GM23338 (cell line): Measurements from ENCODE around the gene MKKS. TPM values are rescaled to one million over a fixed set of nuclear protein-coding genes. Genes with fewer than 3 reads are reported as not detected.
A peak's percentile ranks its signal among the peaks of the same experiment; 100 is the strongest.

ENCODE experiments used
- ATAC-seq: fragments of 200-7000 bp; cut with Tn5 transposase; 3 replicates; pipeline ENCODE4 v1.9.1; 2020
- DNase-seq: peaks from one replicate; pipeline ENCODE4 v3.0.0-alpha.2; 2015; ENCODE audit warnings: low spot score
- H2AFZ ChIP-seq: fragments of 200-600 bp; sonication (generic); 2 replicates; pipeline ENCODE4 v1.8.0; 2016; ENCODE audit warnings: antibody characterized with exemption, mild to moderate bottlenecking, moderate library complexity
- H3F3A ChIP-seq: fragments of 200-600 bp; sonication (generic); replicated peaks from 2 replicates; pipeline ENCODE4 v1.8.0; 2017; ENCODE audit warnings: antibody characterized with exemption, mixed run types, low read depth
- H3K27ac ChIP-seq: fragments of 200-600 bp; sonication (generic); 2 replicates; pipeline ENCODE4 v1.6.1; 2016; ENCODE audit warnings: low read depth
- H3K27me3 ChIP-seq: fragments of 200-600 bp; sonication (generic); 2 replicates; pipeline ENCODE4 v1.8.0; 2016; ENCODE audit warnings: mild to moderate bottlenecking, mixed run types, moderate library complexity; ENCODE audit not compliant: insufficient read depth
- H3K36me3 ChIP-seq: fragments of 200-600 bp; sonication (generic); 2 replicates; pipeline ENCODE4 v1.8.0; 2016; ENCODE audit warnings: mild to moderate bottlenecking; ENCODE audit not compliant: insufficient read depth
- H3K4me1 ChIP-seq: fragments of 200-600 bp; sonication (generic); 2 replicates; pipeline ENCODE4 v1.8.0; 2016; ENCODE audit warnings: mild to moderate bottlenecking, moderate library complexity; ENCODE audit not compliant: insufficient read depth
- H3K4me2 ChIP-seq: fragments of 200-600 bp; sonication (generic); 2 replicates; pipeline ENCODE4 v1.7.1; 2017; ENCODE audit warnings: mixed run types
- H3K4me3 ChIP-seq: fragments of 200-600 bp; sonication (generic); 2 replicates; pipeline ENCODE4 v1.6.1; 2016; ENCODE audit warnings: mixed run types
- H3K79me2 ChIP-seq: fragments of 200-600 bp; sonication (generic); replicated peaks from 2 replicates; pipeline ENCODE4 v1.8.0; 2017; ENCODE audit warnings: mild to moderate bottlenecking; ENCODE audit not compliant: insufficient read depth
- H3K9me2 ChIP-seq: fragments of 200-600 bp; sonication (generic); 2 replicates; pipeline ENCODE4 v1.8.0; 2017; ENCODE audit not compliant: insufficient read depth
- H4K20me1 ChIP-seq: fragments of 200-600 bp; sonication (generic); replicated peaks from 2 replicates; pipeline ENCODE4 v1.8.0; 2017; ENCODE audit warnings: mild to moderate bottlenecking; ENCODE audit not compliant: insufficient read depth
- H3K27ac Mint-ChIP-seq: 2 replicates; pipeline ENCODE4 v1.8.0; 2020; ENCODE audit warnings: inconsistent platforms, mild to moderate bottlenecking, moderate library complexity, mixed read lengths
- H3K27me3 Mint-ChIP-seq: 3 replicates; pipeline ENCODE4 v1.8.0; 2022; ENCODE audit warnings: low read depth, mild to moderate bottlenecking, moderate library complexity, mixed read lengths, inconsistent platforms; ENCODE audit not compliant: insufficient read depth, poor library complexity
- H3K36me3 Mint-ChIP-seq: 3 replicates; pipeline ENCODE4 v1.8.0; 2021; ENCODE audit warnings: low read depth, mild to moderate bottlenecking, inconsistent platforms, moderate library complexity, mixed read lengths
- H3K4me1 Mint-ChIP-seq: 3 replicates; pipeline ENCODE4 v1.8.0; 2020; ENCODE audit warnings: mild to moderate bottlenecking, inconsistent platforms, mixed read lengths
- H3K4me3 Mint-ChIP-seq: 3 replicates; pipeline ENCODE4 v1.8.0; 2021; ENCODE audit warnings: moderate library complexity, mild to moderate bottlenecking, inconsistent platforms, mixed read lengths
- H3K9me3 Mint-ChIP-seq: 3 replicates; pipeline ENCODE4 v1.8.0; 2020; ENCODE audit warnings: moderate library complexity, mild to moderate bottlenecking, inconsistent platforms, mixed read lengths
- CREB1 ChIP-seq: fragments of 250-450 bp; sonication (Bioruptor Pico); IDR thresholded peaks from 2 replicates; pipeline ENCODE4 v1.5.0; 2020; ENCODE audit warnings: low read depth, mild to moderate bottlenecking, moderate library complexity
- EZH2 ChIP-seq: fragments of 200-600 bp; sonication (generic); IDR thresholded peaks from one replicate; pipeline ENCODE4 v1.8.0; 2017; ENCODE audit warnings: antibody characterized with exemption, mild to moderate bottlenecking, low read depth; ENCODE audit not compliant: unreplicated experiment
- JUNB ChIP-seq: IDR thresholded peaks from one replicate; pipeline ENCODE4 v1.6.1; 2016; ENCODE audit warnings: antibody characterized with exemption; ENCODE audit not compliant: unreplicated experiment
- NANOG ChIP-seq: IDR thresholded peaks from 2 replicates; pipeline ENCODE4 v1.6.1; 2016; ENCODE audit warnings: antibody characterized with exemption, borderline replicate concordance
- POLR2AphosphoS5 ChIP-seq: IDR thresholded peaks from 2 replicates; pipeline ENCODE4 v1.6.1; 2016; ENCODE audit warnings: antibody characterized with exemption, low read depth
- STAT1 ChIP-seq: IDR thresholded peaks from one replicate; pipeline ENCODE4 v1.6.1; 2016; ENCODE audit warnings: antibody characterized with exemption; ENCODE audit not compliant: unreplicated experiment
- ZNF114 ChIP-seq: fragments of 250-450 bp; sonication (Bioruptor Pico); IDR thresholded peaks from 2 replicates; pipeline ENCODE4 v1.5.0; 2020; ENCODE audit warnings: mild to moderate bottlenecking, moderate library complexity
- ZNF331 ChIP-seq: fragments of 250-450 bp; sonication (Bioruptor Pico); IDR thresholded peaks from 2 replicates; pipeline ENCODE4 v1.5.0; 2020; ENCODE audit warnings: low read depth, mild to moderate bottlenecking, moderate library complexity
- polyA plus RNA-seq: library from polyadenylated mRNA; unstranded; fragments of >200 nt; fragmentation: Nextera tagmentation; extraction: Ambion mirVana; gene quantifications from 2 replicates; pipeline ENCODE4 v1.2.1, GENCODE V29; 2016
- total RNA-seq: library from RNA; depleted of rRNA; stranded (reverse); fragments of >200 nt; shearing (Covaris generic); gene quantifications from 2 replicates; pipeline ENCODE4 v1.2.3, GENCODE V29; 2014
- TF ChIP-seq, protein P1 (sequence below), 2 experiments: fragments of 200-600 bp in 1 of 2; sonication (generic) in 1 of 2; conservative IDR thresholded peaks; 2 replicates each; pipeline versions ENCODE4 v1.5.1 to v1.6.1; 2016 to 2017; ENCODE audit warnings: antibody characterized with exemption in 2 of 2, low read depth in 2 of 2, mild to moderate bottlenecking in 2 of 2, moderate library complexity in 1 of 2
- TF ChIP-seq, protein P2 (sequence below): IDR thresholded peaks from 2 replicates; pipeline ENCODE4 v1.6.1; 2016; ENCODE audit warnings: antibody characterized with exemption
- TF ChIP-seq, protein P3 (sequence below): fragments of 250-450 bp; sonication (Bioruptor Pico); IDR thresholded peaks from 2 replicates; pipeline ENCODE4 v1.5.0; 2020; ENCODE audit warnings: mild to moderate bottlenecking, moderate library complexity

The MKKS gene
- total and polyA plus RNA-seq, 2 experiments from 2014 or later: 13.4 to 16.7 TPM

DNA sequence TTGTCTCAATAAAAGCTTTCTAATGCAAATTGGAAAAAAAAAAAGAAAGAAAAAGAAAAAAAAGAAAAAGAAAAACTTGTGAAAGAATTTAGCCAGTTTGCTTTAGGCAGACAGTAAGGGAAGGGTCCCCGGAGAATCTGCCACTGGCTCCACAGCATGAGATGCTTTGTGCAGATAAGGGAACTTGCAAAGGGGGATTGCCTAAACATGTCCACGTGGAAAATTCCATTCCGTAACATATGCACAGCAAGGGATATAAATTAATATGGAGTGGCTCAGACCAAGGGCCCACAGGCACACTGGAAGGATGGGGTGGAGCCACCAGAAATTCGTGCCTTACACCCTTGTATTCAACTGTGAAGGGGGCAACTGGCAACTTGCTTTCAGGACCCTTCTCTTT is 45.4 kb downstream of the MKKS start:
- no peaks in the 10 kb centered on the region for H3K27me3 ChIP-seq
- H3K4me1 ChIP-seq: no peaks in the 10 kb centered on the region
- no peaks in the 10 kb centered on the region for H3F3A ChIP-seq
- no peak overlapping the region for H3K4me3 Mint-ChIP-seq
- no peak for TF ChIP-seq STAT1
- no peak for TF ChIP-seq ZNF331
- TF ChIP-seq, protein P1, sequence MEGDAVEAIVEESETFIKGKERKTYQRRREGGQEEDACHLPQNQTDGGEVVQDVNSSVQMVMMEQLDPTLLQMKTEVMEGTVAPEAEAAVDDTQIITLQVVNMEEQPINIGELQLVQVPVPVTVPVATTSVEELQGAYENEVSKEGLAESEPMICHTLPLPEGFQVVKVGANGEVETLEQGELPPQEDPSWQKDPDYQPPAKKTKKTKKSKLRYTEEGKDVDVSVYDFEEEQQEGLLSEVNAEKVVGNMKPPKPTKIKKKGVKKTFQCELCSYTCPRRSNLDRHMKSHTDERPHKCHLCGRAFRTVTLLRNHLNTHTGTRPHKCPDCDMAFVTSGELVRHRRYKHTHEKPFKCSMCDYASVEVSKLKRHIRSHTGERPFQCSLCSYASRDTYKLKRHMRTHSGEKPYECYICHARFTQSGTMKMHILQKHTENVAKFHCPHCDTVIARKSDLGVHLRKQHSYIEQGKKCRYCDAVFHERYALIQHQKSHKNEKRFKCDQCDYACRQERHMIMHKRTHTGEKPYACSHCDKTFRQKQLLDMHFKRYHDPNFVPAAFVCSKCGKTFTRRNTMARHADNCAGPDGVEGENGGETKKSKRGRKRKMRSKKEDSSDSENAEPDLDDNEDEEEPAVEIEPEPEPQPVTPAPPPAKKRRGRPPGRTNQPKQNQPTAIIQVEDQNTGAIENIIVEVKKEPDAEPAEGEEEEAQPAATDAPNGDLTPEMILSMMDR (conservative IDR thresholded peaks at IDR 0.05; ENCODE audit: low read depth in 2 of 2): no peak
- TF ChIP-seq, protein P2, sequence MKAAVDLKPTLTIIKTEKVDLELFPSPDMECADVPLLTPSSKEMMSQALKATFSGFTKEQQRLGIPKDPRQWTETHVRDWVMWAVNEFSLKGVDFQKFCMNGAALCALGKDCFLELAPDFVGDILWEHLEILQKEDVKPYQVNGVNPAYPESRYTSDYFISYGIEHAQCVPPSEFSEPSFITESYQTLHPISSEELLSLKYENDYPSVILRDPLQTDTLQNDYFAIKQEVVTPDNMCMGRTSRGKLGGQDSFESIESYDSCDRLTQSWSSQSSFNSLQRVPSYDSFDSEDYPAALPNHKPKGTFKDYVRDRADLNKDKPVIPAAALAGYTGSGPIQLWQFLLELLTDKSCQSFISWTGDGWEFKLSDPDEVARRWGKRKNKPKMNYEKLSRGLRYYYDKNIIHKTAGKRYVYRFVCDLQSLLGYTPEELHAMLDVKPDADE: no peak
- H3K4me3 ChIP-seq: no peak overlapping the region
- no peak for DNase-seq
- H3K36me3 ChIP-seq: no peaks in the 10 kb centered on the region; the same call in 1 of the 2 replicates
- H3K36me3 Mint-ChIP-seq: peaks cover 10% of the 10 kb centered on the region; the same call in 2 of the 3 replicates
- H3K79me2 ChIP-seq: no peaks in the 10 kb centered on the region
- no peak overlapping the region for H3K4me2 ChIP-seq
- H3K4me1 Mint-ChIP-seq: no peaks in the 10 kb centered on the region
- H3K9me3 Mint-ChIP-seq: peaks cover 21% of the 10 kb centered on the region
- ATAC-seq: no peak
- H3K9me2 ChIP-seq: peaks cover 4% of the 10 kb centered on the region; the same call in 1 of the 2 replicates
- no peak overlapping the region for H3K27ac Mint-ChIP-seq
- no peak overlapping the region for H3K27ac ChIP-seq
- peak overlapping the region; percentile 68; the same call in 1 of the 2 replicates for H2AFZ ChIP-seq
- peaks cover 5% of the 10 kb centered on the region for H3K27me3 Mint-ChIP-seq
- no peaks in the 10 kb centered on the region for H4K20me1 ChIP-seq

DNA sequence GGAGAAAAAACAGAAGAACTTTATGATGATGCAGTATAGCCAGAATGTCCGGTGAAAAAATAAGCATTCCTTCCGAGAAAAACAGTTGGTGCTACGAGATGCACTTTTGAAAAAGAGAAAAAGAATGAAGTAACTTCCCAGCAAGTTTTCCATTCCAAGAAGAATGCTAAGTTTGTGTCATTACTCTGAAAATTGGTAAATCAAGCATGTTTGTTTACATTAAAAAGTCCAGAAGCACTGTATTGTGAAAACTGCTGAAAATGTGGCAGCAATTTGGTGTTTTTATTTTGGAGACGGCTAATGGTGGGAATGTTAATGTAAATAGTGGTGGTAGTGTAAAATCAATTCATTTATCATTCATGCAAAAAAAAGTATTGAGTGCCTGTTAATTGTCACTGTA is 46.3 kb downstream of the MKKS start:
- no peaks in the 10 kb centered on the region for H4K20me1 ChIP-seq
- H3K4me1 Mint-ChIP-seq: no peaks in the 10 kb centered on the region
- no peaks in the 10 kb centered on the region for H3K4me1 ChIP-seq
- H3K9me3 Mint-ChIP-seq: peaks cover 21% of the 10 kb centered on the region
- H2AFZ ChIP-seq: no peak overlapping the region
- no peaks in the 10 kb centered on the region for H3K79me2 ChIP-seq
- no peak overlapping the region for H3K27ac Mint-ChIP-seq
- H3K36me3 ChIP-seq: no peaks in the 10 kb centered on the region; the same call in 1 of the 2 replicates
- peaks cover 4% of the 10 kb centered on the region; the same call in 1 of the 2 replicates for H3K9me2 ChIP-seq
- no peak overlapping the region for H3K4me2 ChIP-seq
- no peak overlapping the region for H3K27ac ChIP-seq
- no peaks in the 10 kb centered on the region for H3K27me3 ChIP-seq
- H3K4me3 ChIP-seq: no peak overlapping the region
- H3K27me3 Mint-ChIP-seq: peaks cover 5% of the 10 kb centered on the region
- H3K36me3 Mint-ChIP-seq: peaks cover 10% of the 10 kb centered on the region; the same call in 2 of the 3 replicates
- no peaks in the 10 kb centered on the region for H3F3A ChIP-seq
- ATAC-seq (no peak), DNase-seq (no peak)
- no peak overlapping the region for H3K4me3 Mint-ChIP-seq
- TF ChIP-seq NANOG: no peak
- TF ChIP-seq ZNF114: no peak
- TF ChIP-seq CREB1: no peak
- no peak for TF ChIP-seq JUNB
- TF ChIP-seq, protein P1 (conservative IDR thresholded peaks at IDR 0.05; ENCODE audit: low read depth in 2 of 2): no peak
- no peak for TF ChIP-seq POLR2AphosphoS5
- TF ChIP-seq, protein P3, sequence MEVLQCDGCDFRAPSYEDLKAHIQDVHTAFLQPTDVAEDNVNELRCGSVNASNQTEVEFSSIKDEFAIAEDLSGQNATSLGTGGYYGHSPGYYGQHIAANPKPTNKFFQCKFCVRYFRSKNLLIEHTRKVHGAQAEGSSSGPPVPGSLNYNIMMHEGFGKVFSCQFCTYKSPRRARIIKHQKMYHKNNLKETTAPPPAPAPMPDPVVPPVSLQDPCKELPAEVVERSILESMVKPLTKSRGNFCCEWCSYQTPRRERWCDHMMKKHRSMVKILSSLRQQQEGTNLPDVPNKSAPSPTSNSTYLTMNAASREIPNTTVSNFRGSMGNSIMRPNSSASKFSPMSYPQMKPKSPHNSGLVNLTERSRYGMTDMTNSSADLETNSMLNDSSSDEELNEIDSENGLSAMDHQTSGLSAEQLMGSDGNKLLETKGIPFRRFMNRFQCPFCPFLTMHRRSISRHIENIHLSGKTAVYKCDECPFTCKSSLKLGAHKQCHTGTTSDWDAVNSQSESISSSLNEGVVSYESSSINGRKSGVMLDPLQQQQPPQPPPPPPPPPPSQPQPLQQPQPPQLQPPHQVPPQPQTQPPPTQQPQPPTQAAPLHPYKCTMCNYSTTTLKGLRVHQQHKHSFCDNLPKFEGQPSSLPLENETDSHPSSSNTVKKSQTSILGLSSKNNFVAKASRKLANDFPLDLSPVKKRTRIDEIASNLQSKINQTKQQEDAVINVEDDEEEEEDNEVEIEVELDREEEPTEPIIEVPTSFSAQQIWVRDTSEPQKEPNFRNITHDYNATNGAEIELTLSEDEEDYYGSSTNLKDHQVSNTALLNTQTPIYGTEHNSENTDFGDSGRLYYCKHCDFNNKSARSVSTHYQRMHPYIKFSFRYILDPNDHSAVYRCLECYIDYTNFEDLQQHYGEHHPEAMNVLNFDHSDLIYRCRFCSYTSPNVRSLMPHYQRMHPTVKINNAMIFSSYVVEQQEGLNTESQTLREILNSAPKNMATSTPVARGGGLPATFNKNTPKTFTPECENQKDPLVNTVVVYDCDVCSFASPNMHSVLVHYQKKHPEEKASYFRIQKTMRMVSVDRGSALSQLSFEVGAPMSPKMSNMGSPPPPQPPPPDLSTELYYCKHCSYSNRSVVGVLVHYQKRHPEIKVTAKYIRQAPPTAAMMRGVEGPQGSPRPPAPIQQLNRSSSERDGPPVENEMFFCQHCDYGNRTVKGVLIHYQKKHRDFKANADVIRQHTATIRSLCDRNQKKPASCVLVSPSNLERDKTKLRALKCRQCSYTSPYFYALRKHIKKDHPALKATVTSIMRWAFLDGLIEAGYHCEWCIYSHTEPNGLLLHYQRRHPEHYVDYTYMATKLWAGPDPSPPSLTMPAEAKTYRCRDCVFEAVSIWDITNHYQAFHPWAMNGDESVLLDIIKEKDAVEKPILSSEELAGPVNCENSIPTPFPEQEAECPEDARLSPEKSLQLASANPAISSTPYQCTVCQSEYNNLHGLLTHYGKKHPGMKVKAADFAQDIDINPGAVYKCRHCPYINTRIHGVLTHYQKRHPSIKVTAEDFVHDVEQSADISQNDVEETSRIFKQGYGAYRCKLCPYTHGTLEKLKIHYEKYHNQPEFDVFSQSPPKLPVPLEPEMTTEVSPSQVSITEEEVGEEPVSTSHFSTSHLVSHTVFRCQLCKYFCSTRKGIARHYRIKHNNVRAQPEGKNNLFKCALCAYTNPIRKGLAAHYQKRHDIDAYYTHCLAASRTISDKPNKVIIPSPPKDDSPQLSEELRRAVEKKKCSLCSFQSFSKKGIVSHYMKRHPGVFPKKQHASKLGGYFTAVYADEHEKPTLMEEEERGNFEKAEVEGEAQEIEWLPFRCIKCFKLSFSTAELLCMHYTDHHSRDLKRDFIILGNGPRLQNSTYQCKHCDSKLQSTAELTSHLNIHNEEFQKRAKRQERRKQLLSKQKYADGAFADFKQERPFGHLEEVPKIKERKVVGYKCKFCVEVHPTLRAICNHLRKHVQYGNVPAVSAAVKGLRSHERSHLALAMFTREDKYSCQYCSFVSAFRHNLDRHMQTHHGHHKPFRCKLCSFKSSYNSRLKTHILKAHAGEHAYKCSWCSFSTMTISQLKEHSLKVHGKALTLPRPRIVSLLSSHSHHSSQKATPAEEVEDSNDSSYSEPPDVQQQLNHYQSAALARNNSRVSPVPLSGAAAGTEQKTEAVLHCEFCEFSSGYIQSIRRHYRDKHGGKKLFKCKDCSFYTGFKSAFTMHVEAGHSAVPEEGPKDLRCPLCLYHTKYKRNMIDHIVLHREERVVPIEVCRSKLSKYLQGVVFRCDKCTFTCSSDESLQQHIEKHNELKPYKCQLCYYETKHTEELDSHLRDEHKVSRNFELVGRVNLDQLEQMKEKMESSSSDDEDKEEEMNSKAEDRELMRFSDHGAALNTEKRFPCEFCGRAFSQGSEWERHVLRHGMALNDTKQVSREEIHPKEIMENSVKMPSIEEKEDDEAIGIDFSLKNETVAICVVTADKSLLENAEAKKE: no peak
- TF ChIP-seq EZH2: no peak
